GM12865 (cell line): ENCODE results near the gene CCDC17.
A peak's percentile ranks its signal among the peaks of the same experiment; 100 is the strongest.

Experiments
- DNase-seq: peaks from one replicate; pipeline ENCODE4 v3.0.0; 2010; ENCODE audit warnings: low read depth
- H3K4me3 ChIP-seq: 2 replicates; pipeline ENCODE4 v1.5.1; 2011; ENCODE audit warnings: mild to moderate bottlenecking, low read depth, low read length, control low read depth
- TF ChIP-seq, protein P1 (sequence below): IDR thresholded peaks from 2 replicates; pipeline ENCODE4 v1.5.1; 2011; ENCODE audit warnings: low read length, control low read depth, low read depth, inconsistent platforms; ENCODE audit not compliant: insufficient read depth; ENCODE audit errors: missing control alignments

The CCDC17 gene

DNA sequence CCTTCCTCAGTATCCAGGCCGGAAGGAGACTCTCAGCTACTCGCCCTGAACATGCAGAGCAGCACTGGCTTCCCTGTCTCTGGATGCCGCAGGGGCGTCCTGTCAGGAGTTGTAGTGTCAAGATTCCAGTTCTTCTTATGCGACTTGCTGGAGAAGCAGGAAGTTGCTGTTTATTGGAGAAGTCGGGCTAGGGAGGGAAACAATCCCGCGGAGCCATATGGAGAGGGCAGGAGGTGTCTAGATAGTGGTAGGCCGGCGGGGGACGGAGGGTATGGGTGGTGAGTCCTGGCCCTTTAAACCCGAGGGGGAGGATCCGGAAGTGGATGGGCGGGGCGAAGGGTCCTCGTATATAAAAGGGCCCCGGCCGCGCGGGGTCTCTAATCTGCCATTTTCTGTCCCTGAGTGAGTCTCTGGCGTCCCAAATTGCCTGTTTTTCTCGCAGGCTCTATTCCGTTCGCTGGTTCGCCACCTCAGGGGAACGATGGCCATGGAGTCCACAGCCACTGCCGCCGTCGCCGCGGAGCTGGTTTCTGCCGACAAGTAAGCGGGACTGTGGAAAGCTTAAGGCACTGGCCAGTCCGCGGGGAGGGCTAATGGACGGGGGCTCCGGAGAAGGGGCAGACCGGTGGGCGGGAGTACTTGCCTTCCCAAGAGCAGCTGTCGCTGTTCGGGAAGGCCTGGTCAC is 40.0 kb downstream of the CCDC17 start, which contains the start of gene NASP:
NASP (plus strand) TSS at position 376 of the 685 bp plus-strand sequence; CDS start at position 482, 106 bp downstream.
- DNase-seq: peak; percentile 90
- peak within 1 kb of the TSS; percentile 98 for H3K4me3 ChIP-seq
- TF ChIP-seq, protein P1, sequence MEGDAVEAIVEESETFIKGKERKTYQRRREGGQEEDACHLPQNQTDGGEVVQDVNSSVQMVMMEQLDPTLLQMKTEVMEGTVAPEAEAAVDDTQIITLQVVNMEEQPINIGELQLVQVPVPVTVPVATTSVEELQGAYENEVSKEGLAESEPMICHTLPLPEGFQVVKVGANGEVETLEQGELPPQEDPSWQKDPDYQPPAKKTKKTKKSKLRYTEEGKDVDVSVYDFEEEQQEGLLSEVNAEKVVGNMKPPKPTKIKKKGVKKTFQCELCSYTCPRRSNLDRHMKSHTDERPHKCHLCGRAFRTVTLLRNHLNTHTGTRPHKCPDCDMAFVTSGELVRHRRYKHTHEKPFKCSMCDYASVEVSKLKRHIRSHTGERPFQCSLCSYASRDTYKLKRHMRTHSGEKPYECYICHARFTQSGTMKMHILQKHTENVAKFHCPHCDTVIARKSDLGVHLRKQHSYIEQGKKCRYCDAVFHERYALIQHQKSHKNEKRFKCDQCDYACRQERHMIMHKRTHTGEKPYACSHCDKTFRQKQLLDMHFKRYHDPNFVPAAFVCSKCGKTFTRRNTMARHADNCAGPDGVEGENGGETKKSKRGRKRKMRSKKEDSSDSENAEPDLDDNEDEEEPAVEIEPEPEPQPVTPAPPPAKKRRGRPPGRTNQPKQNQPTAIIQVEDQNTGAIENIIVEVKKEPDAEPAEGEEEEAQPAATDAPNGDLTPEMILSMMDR: no peak

DNA sequence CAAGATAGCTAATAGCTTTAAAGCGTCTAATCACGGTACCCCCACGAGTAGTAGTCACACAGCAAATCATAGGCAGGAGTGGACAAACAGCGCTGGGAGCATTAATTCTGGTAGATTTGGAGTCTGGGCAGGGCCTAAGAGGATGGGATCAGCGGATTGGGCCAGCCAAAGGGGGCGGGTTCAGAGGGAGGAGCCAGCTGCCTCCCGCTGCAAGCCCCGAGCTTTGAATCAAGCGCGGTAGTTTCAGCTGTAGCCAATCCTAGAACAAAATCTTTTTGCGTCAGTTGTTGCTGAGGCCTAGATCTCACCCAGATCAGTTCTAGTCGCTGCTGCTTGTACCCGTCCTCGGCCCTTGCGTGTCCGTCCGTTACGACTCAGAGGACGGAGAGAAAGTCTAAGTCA is 40.6 kb downstream of the CCDC17 start:
- H3K4me3 ChIP-seq: peak overlapping the region; percentile 98
- TF ChIP-seq, protein P1: no peak
- DNase-seq: peak; percentile 99

DNA sequence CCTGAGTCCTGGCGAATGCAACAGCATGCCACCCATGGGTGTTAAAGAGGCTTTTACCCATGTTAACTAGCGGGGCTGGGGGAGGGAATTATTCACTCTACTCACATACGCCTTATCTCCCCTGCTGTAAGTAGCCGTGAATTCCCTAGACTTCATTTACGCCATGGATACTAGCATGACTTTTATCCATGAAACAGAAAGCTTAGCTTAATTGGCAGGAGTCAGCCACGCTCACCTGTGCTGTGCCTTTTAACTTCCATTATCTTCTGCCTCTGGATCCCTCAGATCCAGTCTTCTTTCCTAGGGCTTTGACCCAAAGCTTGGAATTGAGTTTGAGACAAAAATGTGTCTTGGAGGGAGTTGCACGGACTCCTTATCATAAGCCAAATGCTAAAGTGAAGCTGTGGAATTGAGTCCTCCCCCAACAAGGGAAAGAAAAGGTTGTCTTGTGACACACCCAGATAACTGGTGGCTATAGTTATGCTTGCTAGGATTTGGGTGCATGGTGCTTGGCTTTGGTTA is 49.7 kb downstream of the CCDC17 start:
- no peak overlapping the region for H3K4me3 ChIP-seq
- DNase-seq: no peak
- TF ChIP-seq, protein P1: no peak

DNA sequence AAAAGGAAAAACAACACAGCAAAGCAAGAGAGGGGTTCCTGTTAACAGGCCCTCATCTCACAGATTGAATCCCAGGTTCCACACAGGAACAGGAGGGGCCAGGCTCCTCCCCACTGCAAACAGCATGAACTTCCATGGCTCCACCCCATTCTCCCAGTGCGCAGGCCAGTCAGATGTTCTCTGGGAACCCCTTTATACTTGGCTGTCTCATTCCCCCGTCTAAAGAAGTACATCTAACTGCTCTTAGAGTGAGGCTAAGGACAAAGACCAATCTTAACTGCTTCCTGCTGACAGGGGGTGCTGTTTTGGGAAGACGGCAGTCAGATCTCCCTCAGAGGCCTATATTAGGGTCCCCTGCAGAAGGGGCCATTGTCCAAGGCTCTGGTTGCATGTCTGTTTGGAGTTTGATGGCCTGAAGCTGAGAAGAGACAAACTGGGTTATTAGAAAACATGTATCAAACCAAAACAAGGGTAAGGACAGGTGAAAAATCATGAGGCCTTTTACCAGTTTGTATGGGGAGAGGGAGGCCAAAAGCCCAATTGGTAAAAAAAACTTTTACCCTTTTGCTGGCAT is 50.5 kb downstream of the CCDC17 start:
- TF ChIP-seq, protein P1: no peak
- DNase-seq: no peak
- no peak overlapping the region for H3K4me3 ChIP-seq

DNA sequence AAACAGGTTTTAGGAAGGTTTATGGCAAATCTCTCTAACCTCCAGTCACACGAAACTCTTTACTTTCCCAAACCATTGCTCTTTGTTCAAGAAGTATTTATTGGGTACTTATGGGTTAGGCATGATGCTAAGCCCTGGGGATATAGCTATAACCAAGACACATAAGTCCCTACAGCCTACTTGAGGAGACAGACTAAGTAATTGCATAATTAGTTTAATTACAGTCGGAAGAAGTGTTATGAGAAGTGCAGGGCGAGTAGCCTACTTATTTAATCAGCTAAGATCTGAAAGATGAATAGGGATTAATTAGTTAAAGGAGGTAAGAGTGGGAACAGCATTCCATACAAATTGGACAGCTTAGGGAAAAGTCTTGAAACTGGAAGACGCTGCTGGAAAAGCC is 53.2 kb downstream of the CCDC17 start:
- H3K4me3 ChIP-seq: no peak overlapping the region
- no peak for DNase-seq
- TF ChIP-seq, protein P1: no peak
